IMR-90 (cell line): ENCODE data around the gene VAMP8.

ENCODE experiments used
- CTCF ChIP-seq: conservative IDR thresholded peaks from 2 replicates; pipeline ENCODE4 v1.5.1; 2012; ENCODE audit warnings: mild to moderate bottlenecking, low read depth, low read length, improper control_type of control experiment
- RAD21 ChIP-seq: IDR thresholded peaks from 2 replicates; pipeline ENCODE4 v1.6.1; 2012; ENCODE audit warnings: low read length, improper control_type of control experiment
- USF2 ChIP-seq: fragments of 150-350 bp; IDR thresholded peaks from 2 replicates; pipeline ENCODE4 v1.6.1; 2017; ENCODE audit warnings: mild to moderate bottlenecking, antibody characterized with exemption, low read length, low read depth

- no peak for TF ChIP-seq RAD21
- no peak for TF ChIP-seq USF2
- no peak for TF ChIP-seq CTCF
These were observed 38.0 kb downstream of the VAMP8 start for GRCh38 chr2:85615413-85615728.
